GM18502 (cell line): ENCODE results near the gene PRKAG1.

Source experiments
- ATAC-seq: cut with Tn5 transposase; IDR thresholded peaks from one replicate; pipeline ENCODE4 v1.9.1; 2021; ENCODE audit warnings: mild to moderate bottlenecking; ENCODE audit not compliant: unreplicated experiment, poor library complexity

The PRKAG1 gene

DNA sequence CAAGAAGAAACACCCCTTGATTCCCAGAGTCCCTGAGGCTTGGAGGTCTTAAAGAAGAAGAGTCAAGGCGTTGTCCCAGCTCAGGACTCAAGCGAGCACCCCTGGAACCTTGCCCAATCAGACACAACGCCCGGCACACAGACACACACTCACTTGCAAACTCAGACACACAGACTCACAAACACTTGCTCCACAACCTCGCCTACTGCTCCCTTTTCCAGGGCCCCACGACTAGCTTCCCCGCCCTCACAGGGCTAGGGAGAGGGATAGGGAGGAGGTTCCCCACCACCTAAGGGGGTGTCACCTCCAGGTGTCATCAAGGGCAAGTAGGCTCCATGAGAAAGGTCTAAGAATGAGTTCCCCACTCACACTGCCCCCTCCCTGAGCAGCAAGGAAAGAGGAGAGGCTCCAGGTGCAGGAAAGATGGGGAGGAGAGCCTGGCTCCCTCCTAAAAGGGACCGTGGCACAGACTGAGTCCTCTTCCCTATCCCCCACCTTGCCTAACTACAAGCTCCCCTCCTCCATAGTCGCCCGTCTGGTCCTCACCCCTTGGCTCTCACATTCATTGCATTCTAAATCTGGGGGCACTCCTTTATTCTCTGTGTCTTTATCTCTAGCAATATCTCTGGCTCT lies 47.8 kb downstream of the PRKAG1 start:
- ATAC-seq: no peak

DNA sequence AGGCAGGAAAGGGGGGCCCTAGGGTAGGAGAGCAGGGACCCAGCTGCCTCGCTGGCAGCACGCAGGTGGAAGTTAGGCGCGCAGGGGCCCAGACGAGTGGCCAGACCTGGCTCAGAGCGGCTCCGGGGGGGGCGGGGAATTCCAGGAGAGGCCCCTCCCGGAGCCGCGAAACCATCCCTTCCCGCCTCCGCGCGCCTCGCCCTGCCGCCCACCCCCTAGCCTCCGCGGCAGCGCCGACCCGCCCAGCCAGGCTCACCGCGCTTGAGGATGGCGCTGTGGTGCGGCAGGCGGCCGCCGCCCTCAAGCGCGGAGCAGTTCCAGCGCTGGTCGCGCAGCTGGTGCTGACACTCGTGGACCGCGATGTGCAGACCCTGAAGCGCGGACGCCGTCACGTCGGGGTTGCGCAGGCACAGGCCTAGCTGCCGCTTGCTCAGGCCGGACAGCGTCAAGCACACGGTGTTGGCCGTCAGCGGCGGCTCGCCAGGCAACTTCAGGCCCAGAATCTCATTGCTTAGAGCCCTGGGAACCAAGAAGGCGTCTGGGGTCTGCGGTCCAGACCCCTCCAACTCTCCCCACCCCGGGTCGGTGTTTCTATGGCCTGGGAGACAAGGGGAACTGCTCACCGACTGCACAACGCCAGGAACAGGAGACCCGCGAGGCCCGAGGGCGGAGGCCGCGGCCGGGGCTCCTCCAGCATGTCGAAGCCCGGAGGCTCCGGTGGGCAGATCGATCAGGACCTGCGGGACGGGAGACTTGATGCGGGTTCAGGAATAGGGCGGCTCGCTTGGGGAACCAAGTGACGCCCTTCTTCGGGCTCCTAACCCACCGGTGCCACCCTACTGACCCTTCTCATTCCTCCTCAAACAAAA lies 48.5 kb downstream of the PRKAG1 start:
- no peak for ATAC-seq

DNA sequence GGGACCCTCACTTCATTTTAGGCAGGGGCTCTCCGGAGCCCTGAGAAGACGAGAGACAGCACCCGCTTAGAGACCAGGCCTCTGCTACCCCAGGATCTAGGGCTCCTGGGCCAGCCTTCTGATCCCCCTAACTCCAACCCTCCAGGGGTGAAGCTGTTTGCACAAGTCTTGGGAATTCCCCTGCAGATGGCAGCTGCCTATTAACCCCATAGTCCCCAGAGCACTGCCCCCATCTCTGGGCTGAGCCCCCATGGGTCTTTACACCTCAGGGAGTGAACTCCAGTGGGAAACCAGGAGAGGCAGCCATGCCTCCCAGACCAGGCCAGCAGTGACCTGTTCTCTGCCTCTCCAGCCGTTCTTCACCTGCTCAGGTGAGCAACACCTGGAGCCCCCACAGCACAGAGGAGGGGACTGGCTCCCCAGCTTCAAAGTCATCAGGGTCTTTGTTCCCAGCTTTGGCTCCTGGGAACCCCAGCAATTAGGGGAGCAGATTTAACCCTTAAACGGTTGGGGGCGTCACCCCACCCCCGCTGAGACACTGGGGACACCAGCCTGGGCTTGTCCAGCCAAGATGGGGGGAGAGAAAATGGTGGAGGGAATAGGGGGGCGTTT lies 49.3 kb downstream of the PRKAG1 start:
- no peak for ATAC-seq

DNA sequence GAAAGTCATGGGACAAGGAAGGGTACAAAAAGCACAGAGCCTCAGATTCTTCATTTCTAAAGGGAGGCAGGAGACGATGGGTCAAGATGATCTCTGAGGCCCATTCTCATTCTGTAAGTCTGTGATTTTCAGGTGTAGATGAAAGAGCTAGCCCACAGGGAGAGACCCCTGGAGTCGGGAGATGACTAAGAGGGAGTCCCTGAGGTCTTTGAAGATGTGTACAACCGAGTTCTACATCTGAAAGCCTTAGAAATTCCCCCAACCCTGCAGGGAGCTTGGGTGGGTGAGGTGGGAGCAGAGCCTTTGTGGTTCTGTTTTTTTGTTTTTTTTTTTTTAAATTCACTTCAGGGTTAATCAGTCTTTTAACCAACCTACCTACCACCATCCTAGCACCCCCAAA lies 50.1 kb downstream of the PRKAG1 start:
- ATAC-seq: no peak

DNA sequence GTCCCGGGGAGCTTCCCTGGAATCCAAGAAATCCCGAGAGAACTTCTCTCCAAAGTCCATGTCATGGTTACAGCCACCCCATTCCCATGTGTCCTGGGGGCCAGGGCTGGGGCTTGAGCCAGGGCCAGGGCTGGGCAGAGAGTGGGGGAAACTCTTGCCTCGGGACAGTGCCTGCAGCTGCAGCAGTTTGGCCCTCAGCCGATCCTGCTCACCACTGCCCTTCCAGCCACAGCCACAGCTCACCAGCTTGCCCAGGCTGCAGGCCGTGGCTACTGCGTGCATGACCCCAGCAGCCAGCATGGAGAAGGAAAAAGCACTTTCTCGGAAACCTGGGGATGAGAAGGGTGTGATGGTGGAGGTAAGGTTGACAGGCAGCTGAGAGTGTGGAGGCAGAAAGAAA lies 50.6 kb downstream of the PRKAG1 start:
- ATAC-seq: no peak

DNA sequence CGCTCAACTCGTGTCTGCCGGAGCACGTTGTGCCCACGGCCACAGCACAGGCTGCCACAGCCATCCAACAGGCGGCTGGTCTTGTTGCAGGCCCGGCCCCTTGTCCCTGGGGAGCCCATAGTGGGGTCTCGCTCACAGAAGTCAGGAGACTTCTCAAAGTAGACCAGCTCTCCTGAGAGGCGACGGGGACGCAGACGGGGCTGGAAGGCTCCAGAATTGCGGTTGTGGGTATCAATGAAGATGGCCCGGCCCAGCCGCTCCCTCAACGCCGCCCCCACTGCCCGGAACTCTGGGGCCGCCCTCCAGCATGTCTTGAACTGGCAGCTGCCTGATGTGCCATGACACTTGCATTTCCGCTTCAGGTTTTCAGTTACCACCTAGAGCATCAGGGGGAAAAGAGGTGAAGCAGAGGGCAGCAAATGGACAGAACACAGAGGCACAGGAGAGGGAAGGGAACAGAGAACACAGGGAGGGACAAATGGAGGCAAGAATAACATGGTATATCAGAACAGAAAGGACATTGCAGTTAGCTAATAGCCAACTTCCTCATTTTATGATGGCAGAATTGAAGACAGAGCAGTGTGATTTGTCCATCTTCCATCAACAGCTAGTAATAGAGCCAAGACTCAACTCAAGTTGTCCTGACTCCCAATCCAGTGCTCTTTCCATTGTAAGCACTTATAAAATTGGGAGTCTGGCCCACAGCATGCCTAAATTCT lies 52.2 kb downstream of the PRKAG1 start:
- ATAC-seq: no peak

DNA sequence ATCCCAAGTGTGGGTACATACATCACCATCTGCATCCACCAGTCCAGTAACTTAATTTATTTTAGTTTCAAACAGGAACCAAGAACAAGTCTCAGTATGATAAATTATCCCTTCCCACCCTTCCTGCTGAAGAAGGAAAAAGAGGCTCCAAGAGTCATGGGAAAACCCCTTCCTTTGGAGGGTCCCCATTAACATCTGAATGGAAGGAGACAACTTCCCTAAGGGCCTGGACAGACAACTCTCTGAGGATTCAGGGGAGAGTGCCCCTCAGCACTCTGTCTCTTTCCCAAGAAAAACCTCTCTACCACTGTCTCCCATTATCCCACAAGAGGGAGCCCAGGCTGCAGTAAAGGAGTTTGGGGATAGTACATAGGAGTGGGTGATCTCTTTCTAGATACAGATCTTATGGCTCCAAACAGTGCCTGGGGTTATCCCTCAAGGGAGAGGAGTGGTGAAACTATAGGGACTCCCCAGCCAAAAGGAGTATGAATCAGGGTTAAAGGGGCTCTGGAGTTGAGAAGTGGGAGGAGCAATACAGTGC lies 53.2 kb downstream of the PRKAG1 start:
- ATAC-seq: no peak

DNA sequence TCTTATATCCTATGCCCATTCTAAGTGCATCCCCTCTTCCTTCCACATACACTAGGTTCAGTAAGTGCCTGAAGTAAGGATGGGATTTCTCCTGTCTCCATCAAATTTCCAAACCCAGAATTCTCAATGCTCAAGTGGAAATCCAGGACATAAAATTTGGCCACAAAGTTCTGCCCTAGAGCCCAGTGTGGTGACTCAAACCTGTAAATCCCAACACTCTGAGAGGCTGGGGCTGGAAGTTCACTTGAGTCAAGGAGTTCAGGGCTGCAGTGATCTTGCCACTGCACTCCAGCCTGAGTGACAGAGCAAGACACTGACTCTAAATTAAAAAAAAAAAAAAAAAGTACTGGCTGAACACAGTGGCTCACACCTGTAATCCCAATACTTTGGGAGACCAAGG lies 56.8 kb downstream of the PRKAG1 start:
- ATAC-seq: no peak

DNA sequence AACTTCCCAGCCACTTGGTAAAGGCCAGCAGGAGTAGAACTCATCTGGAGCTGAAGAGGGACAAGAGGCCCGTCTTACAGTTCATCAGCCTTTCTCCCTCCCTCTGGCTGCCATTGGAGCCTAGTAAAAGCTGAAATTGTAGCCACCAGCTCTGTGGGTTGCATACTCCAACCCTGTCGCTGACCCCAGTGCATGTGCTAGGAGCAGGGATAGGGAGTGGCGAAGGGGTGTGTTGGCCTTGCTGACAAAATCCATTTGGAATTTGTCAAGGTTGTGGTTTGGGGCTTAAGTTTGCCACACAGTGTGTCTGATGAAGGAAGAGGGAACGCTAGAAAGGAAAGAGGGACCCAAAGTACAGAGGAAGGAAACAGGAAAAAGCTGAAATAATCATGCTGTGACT lies 57.2 kb downstream of the PRKAG1 start:
- ATAC-seq: no peak

DNA sequence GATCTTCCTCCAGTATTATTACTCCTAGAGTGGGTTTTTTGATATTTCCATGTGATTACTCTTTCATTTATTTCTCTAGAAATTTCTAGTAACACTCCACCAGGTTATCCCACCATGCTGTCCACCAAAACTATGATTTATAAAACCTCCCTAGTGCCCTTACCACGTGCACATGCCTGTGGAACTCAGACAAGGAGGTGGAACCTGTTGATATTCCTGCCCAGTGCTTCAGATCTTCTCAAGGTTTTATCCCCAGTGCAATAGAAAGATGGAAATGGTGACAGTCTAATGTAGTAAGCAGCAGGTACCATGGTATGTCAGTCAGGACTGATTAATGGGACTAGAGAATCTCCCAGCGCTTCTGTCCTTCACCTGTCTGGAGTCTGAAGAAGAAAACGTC lies 57.7 kb downstream of the PRKAG1 start:
- ATAC-seq: no peak

DNA sequence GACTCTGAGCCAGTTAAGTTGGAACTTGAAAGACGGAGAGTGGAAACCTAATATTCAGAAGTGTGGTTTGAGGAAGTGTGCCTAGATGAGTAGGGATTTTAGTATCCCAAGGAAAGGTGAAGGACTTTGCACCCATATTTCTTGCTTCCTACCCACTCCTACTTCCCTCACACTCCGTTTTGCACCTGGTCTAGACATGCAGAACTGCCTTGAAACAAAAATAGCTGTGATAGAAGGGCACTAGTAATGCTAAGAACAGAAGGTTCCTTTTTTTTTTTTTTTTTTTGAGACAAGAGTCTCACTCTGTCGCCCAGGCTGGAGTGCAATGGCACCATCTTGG lies 60.6 kb downstream of the PRKAG1 start:
- no peak for ATAC-seq

DNA sequence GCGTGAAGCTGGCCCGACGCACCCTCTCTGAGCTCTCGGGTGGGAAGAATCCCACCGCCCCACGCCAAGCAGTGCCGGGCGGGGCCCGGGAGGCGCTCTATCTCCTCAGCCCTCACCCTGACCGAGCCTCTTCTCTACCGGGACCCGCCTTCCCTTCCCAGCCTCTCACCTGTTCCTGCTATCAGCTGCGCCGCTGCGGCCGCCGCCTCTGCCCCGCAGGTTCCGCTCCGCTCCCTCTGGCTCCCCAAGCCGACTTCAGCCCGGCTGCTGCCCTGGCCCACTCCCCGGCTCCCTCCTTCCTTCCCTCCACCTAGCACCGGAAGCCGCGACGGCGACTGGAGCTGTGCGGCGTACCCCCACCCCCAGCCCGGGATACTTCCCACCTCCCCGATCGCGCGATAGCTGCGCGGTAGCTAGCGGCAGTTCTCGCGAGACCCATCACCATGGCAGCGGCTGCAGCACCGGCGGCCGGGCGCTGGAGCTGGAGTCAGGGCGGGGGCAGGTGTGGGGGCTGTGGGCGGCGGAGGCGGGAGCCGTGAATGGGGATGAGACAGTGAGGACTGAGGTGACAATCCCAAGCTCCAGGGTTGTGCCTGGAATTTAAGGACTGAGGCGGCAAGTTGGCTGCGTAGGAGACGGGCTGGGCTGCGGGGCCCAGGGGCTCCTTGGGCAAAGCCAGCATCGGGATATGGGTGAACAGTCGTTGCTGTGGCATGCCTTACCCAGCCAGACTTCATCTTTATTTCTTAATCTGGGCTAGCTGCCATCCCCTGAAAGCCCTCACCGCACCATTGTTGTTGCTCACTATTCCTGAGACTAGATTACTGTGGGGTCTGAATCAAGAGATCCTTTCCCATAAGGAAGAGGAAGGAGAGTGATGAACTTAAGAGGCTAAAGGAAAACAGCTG lies 61.2 kb downstream of the PRKAG1 start, which contains the start of gene ARF3:
Gene ARF3 (minus strand): TSS at position 347 of the 908 bp plus-strand sequence. CDS start 16,392 bp downstream, outside the sequence.
- ATAC-seq: peak; percentile 87

DNA sequence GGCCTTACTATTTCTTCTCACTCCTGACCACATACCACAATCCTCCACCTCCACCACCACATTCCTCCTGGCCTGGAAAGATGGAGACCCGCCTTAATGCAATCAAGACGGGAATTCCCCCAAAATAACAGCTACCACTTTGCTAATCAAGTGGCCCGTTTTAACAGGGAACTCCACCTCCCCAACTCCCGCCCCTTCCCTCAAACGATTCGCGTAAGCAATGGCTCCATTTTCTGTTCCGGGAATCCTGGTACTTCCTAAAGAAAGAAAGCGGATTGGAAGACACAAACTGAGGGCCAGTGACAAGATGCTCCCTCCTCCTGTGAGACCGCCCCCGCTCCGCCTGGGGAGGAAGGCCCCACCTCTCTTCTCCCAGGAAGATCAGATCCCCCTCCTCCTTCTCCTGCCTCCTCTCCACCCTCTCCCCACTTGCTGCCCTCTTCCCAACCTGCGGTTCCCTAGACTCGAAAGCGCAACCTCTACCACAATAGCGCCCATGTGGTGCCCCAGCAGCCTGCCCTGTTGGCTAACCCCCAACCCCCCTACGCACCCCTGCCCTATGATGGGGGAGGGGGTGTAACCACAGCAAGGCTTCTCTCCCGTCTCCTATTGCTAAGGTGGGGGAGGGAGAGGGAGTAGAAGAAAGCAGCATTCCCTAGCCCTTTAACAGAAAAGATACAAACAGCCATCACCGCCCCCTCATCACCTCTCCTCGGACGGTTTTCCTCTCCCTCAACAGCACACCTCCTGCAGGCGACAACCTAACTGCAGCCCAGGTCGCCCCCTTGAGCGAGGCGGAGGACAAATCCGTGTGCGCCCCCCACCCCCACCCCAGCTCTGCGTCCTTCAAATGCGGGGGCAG lies 62.1 kb downstream of the PRKAG1 start:
- ATAC-seq: peak; percentile 38

DNA sequence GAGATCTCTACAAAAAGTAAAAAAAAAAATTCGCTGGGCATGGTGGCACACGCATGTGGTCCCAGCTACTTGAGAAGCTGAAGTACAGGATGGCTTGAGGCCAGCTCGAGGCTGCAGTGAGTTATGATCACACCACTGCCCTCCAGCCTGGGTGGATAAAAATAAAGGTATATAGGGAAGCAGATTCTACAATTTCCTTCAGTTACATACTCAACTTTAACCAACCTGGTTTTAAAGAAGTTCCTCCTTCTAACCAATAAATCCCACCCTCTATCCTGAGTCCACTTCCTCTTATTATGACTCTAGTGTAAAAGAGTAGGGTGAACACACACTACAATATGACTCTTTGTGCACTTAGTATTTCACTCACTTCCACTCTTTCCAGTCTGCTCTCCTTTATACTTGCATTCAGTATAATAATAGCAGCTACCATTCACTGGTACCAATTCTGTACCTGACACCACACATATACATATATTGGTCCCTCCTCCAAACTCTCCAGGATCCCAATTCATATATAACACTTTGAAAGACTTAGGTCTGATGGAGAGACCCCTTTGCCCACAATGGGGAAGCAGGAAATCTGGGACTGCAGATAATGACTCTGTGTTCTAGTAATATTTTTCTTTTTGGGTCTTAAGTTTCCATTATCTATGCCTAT lies 63.6 kb downstream of the PRKAG1 start:
- no peak for ATAC-seq

DNA sequence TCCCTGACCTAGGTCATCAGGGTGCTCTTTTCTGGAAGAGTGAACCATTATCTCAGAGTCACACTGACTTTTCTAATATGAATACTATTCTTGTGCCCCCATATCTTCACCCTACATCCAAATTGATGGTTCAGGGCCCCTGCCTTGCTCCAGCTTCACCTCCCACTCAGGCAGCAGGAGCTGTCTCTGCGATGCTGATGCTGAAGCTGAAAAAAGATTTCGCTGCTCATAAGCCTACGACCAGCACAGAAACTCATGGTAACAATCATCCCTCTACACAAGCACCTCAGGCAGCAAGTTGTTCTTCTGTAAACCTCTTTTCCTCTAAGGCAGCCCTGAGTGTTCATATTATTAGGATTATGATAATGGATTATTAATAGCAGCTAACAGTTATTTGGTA lies 64.5 kb downstream of the PRKAG1 start:
- no peak for ATAC-seq

DNA sequence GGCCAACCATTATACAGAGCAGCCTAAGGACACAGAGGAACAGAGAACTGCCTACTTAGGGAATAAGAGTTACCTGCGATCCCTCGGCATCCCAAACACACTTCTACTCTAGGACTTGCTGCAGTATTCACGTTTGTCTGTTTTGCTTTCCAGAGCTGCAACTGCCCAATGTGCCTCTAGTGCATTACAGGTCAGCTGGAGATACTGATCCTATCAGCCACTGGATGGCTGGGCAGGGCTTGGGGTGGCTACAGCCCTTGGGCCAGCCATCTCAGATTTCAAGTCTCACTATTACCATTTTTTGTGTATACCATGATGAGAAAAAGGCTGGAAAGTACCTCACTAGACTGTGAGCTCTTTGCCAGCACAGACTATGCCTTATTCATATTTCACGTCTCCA lies 65.9 kb downstream of the PRKAG1 start:
- ATAC-seq: no peak
